Measurements from ENCODE around the gene ZC3H10. TPM values are rescaled to one million over a fixed set of nuclear protein-coding genes. Genes with fewer than 3 reads are reported as not detected.

The ZC3H10 gene
- total RNA-seq, 1 donor from 2014 or later = 4.9 TPM

- H3K27me3 ChIP-seq (ENCODE audit: low read depth) = no peaks in the 10 kb centered on the region
- peaks cover 35% of the 10 kb centered on the region for H3K4me1 ChIP-seq
- intact Hi-C loops (cut with micrococcal nuclease) = no loop called here
- peak overlapping the region; percentile 89 for H3K4me3 ChIP-seq
- DNase-seq = no peak
- peaks cover 18% of the 10 kb centered on the region for H3K36me3 ChIP-seq
- H3K27ac ChIP-seq (replicated peaks) = peak overlapping the region; percentile 92
- no peak for TF ChIP-seq CTCF (IDR thresholded peaks at IDR 0.05; ENCODE audit: borderline replicate concordance)
- no peaks in the 10 kb centered on the region for H3K9me3 ChIP-seq (replicated peaks)
These were observed 14.9 kb upstream of the ZC3H10 start for GRCh38 chr12:56103066-56103711.

DNA sequence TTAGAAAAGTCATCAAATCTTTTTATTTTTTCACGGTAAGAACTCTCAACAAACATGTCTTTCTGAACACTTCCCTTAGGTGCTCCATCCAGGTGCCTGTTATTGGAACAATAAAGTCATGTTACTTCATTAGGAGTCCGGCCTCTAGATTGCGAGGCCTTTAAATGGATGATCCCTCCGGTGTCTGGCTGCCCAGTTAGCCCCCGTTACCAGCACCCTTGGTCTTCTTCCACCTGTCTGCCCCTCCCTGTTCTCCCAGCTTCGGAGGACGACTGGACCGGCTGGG lies 14.3 kb upstream of the ZC3H10 start:
- DNase-seq = no peak
- H3K27ac ChIP-seq (replicated peaks) = peak overlapping the region; percentile 92
- H3K27me3 ChIP-seq (ENCODE audit: low read depth) = no peaks in the 10 kb centered on the region
- intact Hi-C loops (cut with micrococcal nuclease) = no loop called here
- H3K36me3 ChIP-seq = peaks cover 24% of the 10 kb centered on the region
- no peaks in the 10 kb centered on the region for H3K9me3 ChIP-seq (replicated peaks)
- peaks cover 35% of the 10 kb centered on the region for H3K4me1 ChIP-seq
- TF ChIP-seq CTCF (IDR thresholded peaks at IDR 0.05; ENCODE audit: borderline replicate concordance) = no peak
- peak overlapping the region; percentile 89 for H3K4me3 ChIP-seq

DNA sequence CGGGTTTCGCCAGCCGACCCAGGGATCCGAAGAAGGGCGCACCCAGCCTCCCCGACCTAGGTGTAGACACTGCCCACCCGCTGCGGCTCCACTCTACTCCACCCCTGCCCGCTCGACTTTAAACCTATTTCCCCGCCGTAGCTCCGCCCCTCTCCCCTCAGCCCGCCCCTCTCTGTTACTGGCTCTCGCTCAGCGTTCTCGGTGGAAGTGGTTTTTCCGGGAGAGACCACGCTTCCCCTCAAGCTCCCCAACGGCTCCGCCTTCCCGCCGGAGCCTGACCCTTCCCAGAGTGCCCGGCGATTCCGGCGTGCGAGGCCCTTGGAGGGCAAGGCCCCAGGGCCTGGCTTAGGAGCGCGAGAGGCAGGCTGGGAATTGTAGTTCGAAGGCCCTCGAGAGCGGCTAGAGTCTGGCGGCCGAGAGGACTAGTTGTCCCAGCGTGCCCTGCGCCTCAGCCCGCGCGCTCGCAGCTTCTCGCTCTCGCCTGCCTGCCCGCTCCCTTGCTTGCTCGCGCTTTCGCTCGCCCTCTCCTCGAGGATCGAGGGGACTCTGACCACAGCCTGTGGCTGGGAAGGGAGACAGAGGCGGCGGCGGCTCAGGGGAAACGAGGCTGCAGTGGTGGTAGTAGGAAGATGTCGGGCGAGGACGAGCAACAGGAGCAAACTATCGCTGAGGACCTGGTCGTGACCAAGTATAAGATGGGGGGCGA lies 13.8 kb upstream of the ZC3H10 start, which contains the start of gene PA2G4:
Gene PA2G4 (plus strand): TSS at position 451 of the 706 bp plus-strand sequence. CDS start 179 bp downstream, at position 630.
- intact Hi-C loops (cut with micrococcal nuclease) = no loop called here
- no peak for TF ChIP-seq CTCF (IDR thresholded peaks at IDR 0.05; ENCODE audit: borderline replicate concordance)

GRCh38 chr12:56104815-56105608 lies 13.1 kb upstream of the ZC3H10 start:
- no peaks in the 10 kb centered on the region for H3K27me3 ChIP-seq (ENCODE audit: low read depth)
- TF ChIP-seq CTCF (IDR thresholded peaks at IDR 0.05; ENCODE audit: borderline replicate concordance) = no peak
- H3K9me3 ChIP-seq (replicated peaks) = no peaks in the 10 kb centered on the region
- intact Hi-C loops (cut with micrococcal nuclease) = no loop called here
- H3K27ac ChIP-seq (replicated peaks) = peak overlapping the region; percentile 92
- DNase-seq = no peak
- H3K4me3 ChIP-seq = peak overlapping the region; percentile 89
- peaks cover 35% of the 10 kb centered on the region for H3K4me1 ChIP-seq
- peaks cover 36% of the 10 kb centered on the region for H3K36me3 ChIP-seq

More for the DNA sequence above, 13.8 kb upstream of the ZC3H10 start, which contains the start of gene PA2G4:
- peak; percentile 97 for DNase-seq
- peak within 1 kb of the TSS; percentile 89 for H3K4me3 ChIP-seq
- H3K9me3 ChIP-seq (replicated peaks) = no peaks in the 10 kb centered on the region
- no peaks in the 10 kb centered on the region for H3K27me3 ChIP-seq (ENCODE audit: low read depth)
- peaks cover 29% of the 10 kb centered on the region for H3K36me3 ChIP-seq
- peaks cover 35% of the 10 kb centered on the region for H3K4me1 ChIP-seq
- H3K27ac ChIP-seq (replicated peaks) = peak within 1 kb of the TSS; percentile 92

GRCh38 chr12:56105609-56105902 lies 12.5 kb upstream of the ZC3H10 start:
- Histone ChIP-seq H3K4me1 (peaks cover 35% of the 10 kb centered on the region), H3K27me3 (ENCODE audit: low read depth) (no peaks in the 10 kb centered on the region), H3K27ac (replicated peaks) (peak overlapping the region; percentile 92), H3K9me3 (replicated peaks) (no peaks in the 10 kb centered on the region), H3K4me3 (peak overlapping the region; percentile 89), H3K36me3 (peaks cover 42% of the 10 kb centered on the region)
- DNase-seq = no peak
- intact Hi-C loops (cut with micrococcal nuclease) = no loop called here
- TF ChIP-seq CTCF (IDR thresholded peaks at IDR 0.05; ENCODE audit: borderline replicate concordance) = no peak

Data from left ventricle myocardium inferior (tissue), 1 donor.